Mucosa of descending colon (tissue), 3 donors: ENCODE measurements around the gene EOLA2. TPM values are rescaled to one million over a fixed set of nuclear protein-coding genes. Genes with fewer than 3 reads are reported as not detected.
"Not testable (repeated sequence)": the region's sequence is repeated elsewhere in the genome, so short reads cannot be mapped to it uniquely, and the experiment has no call there.

ENCODE experiments used
- ATAC-seq: fragments of 200-7000 bp; cut with Tn5 transposase; one replicate; pipeline ENCODE4 v1.9.1; 2020; ENCODE audit warnings: mild to moderate bottlenecking, moderate library complexity
- DNase-seq, 3 donors: peaks; one replicate each; pipeline ENCODE4 v3.0.0-alpha.2; 2020
- H3K36me3 ChIP-seq: fragments of 200-600 bp; one replicate; pipeline ENCODE4 v1.8.0; 2021; ENCODE audit warnings: low read depth, mild to moderate bottlenecking
- H3K4me1 ChIP-seq: fragments of 200-600 bp; one replicate; pipeline ENCODE4 v1.8.0; 2021; ENCODE audit warnings: low read depth, mild to moderate bottlenecking
- H3K4me3 ChIP-seq: fragments of 200-600 bp; one replicate; pipeline ENCODE4 v1.8.0; 2021; ENCODE audit warnings: mild to moderate bottlenecking
- H3K9me3 ChIP-seq: fragments of 200-600 bp; one replicate; pipeline ENCODE4 v1.8.0; 2021; ENCODE audit warnings: mild to moderate bottlenecking
- intact Hi-C, 2 donors: fragments of 100-400 bp; cut with DNase I in 1 of 2; cut with micrococcal nuclease in 1 of 2; formaldehyde crosslinking; loops; one replicate each; pipeline versions ENCODE4 v1.11.0 to v1.11.1; 2022; cut with DNase I, micrococcal nuclease
- total RNA-seq, 3 donors: library from RNA; stranded (reverse); fragmentation: NEBNext Ultra II Directional in 2 of 3; extraction: Animal tissue kit (Norgen Biotek cat#: 25700) in 2 of 3; gene quantifications; one replicate each; pipeline versions ENCODE4 v1.2.1 to v1.2.4, GENCODE V29; 2021 to 2023
- TF ChIP-seq, protein P1 (sequence below): fragments of 200-600 bp; IDR thresholded peaks from one replicate; pipeline ENCODE4 v1.8.0; 2022; ENCODE audit warnings: antibody characterized with exemption, mild to moderate bottlenecking
- donor health status: DM: no; HTN: no; CAD: no; lungs with moderate emphysema.
- donor health status: DM: no; HTN: no; CAD: no.
- donor health status: DM: no; HTN: yes; CAD: no.

The EOLA2 gene
- total RNA-seq, 3 donors from 2014 or later = 30.9 to 34.9 (median 34.1) TPM

DNA sequence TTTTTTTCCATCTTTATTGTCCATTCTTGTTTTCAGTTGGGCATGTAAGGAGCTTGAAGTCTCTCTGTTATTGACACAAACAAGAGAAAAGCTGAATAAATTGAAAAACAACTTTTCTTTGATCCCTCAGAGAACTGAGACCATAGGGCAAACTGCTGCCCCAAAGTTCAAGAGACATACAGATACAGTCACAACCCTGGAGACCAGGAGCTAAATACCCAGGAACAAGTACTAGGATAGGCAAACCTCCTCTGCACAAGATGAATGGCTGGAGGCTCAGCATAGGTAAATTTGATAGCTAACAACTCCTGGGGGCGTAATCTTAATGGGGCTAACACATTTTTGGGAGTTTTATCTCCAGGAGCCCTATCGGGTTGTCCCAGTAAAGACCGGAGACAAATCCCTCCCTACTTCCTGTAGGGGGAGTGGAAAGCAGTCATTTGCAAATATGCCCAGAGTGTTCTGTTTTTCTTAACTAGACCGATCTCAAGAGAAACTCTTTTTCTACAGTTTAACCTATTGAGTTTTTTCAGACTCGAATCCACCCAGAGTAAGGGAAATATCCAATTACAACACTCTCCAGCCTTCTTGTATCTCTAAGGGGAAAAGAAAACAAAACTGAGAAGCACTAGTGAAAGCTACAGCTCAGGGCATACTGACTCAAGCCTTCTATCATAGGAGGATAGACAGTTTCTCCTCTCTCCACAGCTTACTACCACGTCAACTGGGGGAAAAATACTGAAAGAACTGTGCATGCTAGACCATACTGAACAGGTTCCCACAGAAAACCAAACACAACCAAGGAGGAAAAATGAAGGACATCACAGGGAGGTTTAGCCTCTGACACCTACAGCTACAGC lies 34.2 kb downstream of the EOLA2 start:
- DNase-seq (no peak), ATAC-seq (no peak)
- no peak overlapping the region for H3K4me3 ChIP-seq
- no peaks in the 10 kb centered on the region for H3K9me3 ChIP-seq
- H3K4me1 ChIP-seq = no peaks in the 10 kb centered on the region
- H3K36me3 ChIP-seq = no peaks in the 10 kb centered on the region
- intact Hi-C loops = no loop called here
- TF ChIP-seq, protein P1, sequence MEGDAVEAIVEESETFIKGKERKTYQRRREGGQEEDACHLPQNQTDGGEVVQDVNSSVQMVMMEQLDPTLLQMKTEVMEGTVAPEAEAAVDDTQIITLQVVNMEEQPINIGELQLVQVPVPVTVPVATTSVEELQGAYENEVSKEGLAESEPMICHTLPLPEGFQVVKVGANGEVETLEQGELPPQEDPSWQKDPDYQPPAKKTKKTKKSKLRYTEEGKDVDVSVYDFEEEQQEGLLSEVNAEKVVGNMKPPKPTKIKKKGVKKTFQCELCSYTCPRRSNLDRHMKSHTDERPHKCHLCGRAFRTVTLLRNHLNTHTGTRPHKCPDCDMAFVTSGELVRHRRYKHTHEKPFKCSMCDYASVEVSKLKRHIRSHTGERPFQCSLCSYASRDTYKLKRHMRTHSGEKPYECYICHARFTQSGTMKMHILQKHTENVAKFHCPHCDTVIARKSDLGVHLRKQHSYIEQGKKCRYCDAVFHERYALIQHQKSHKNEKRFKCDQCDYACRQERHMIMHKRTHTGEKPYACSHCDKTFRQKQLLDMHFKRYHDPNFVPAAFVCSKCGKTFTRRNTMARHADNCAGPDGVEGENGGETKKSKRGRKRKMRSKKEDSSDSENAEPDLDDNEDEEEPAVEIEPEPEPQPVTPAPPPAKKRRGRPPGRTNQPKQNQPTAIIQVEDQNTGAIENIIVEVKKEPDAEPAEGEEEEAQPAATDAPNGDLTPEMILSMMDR = no peak

DNA sequence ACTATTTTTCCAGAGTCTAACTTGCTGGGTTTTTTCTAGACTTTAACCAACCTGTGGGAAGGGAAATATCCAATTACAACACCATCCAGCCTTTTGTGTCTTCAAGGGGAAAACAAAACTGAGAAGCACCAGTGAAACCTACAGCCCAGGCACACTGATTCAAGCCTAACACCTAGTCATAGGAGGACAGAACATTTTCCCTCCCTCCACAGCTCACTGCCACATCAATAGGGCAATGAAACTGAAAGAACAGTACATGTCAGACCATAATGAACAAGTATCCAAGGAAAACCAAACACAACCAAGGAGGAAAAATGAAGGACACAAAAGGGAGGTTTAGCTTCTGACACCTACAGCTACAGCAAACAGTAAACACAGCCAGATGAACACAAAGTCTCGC lies 39.7 kb downstream of the EOLA2 start:
- Histone ChIP-seq H3K4me3 (no peak overlapping the region), H3K4me1 (no peaks in the 10 kb centered on the region), H3K36me3 (no peaks in the 10 kb centered on the region), H3K9me3 (no peaks in the 10 kb centered on the region)
- DNase-seq = no peak
- no peak for ATAC-seq
- TF ChIP-seq, protein P1 = no peak
- intact Hi-C loops = no loop called here

DNA sequence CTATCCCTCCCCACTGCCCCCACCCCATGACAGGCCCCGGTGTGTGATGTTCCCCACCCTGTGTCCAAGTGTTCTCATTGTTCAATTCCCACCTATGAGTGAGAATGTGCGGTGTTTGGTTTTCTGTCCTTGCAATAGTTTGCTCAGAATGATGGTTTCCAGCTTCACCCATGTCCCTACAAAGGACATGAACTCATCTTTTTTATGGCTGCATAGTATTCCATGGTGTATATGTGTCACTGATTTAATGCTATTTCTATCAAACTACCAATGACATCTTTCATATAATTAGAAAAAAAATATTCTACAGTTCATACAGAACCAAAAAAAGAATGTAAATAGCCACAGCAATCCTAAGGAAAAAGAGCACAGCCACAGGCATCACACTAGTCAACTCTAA lies 47.5 kb downstream of the EOLA2 start:
- ATAC-seq, H3K4me3 ChIP-seq, DNase-seq, intact Hi-C loops, H3K36me3 ChIP-seq, H3K4me1 ChIP-seq, H3K9me3 ChIP-seq: not testable (repeated sequence)

Other genes starting within 250 kb of the EOLA2 start
- gene MAGEA11, start 226.4 kb downstream of the EOLA2 start, total RNA-seq = not detected
- 1 to 10 TPM; 1.3 to 2.2 (median 1.8) TPM for gene HSFX1, start 164.4 kb downstream of the EOLA2 start, total RNA-seq
- gene MAGEA9, start 156.6 kb downstream of the EOLA2 start, total RNA-seq = not detected
- not detected for gene MAGEA8, start 57.3 kb downstream of the EOLA2 start, total RNA-seq
- gene HSFX4, start 8.9 kb downstream of the EOLA2 start, total RNA-seq = not detected